Breast epithelium (tissue), 4 donors: ENCODE data around the gene MATN4. TPM values are rescaled to one million over a fixed set of nuclear protein-coding genes. Genes with fewer than 3 reads are reported as not detected.

Source experiments
- DNase-seq, 2 donors: peaks; one replicate each; pipeline ENCODE4 v3.0.0-alpha.2; 2019; ENCODE audit warnings: low spot score in 2 of 2
- H3K27ac ChIP-seq, 2 donors: fragments of 200-600 bp; sonication (generic) in 1 of 2; one replicate each; pipeline ENCODE4 v1.5.1; 2016 to 2019; ENCODE audit warnings: mild to moderate bottlenecking in 1 of 2
- H3K27me3 ChIP-seq, 2 donors: fragments of 200-600 bp; sonication (generic) in 1 of 2; one replicate each; pipeline versions ENCODE4 v1.5.1 to v1.6.0; 2017 to 2019; ENCODE audit warnings: control low read depth in 1 of 2, mild to moderate bottlenecking in 1 of 2
- H3K36me3 ChIP-seq: fragments of 200-600 bp; one replicate; pipeline ENCODE4 v1.5.1; 2019
- H3K4me1 ChIP-seq, 2 donors: fragments of 200-600 bp; sonication (generic); one replicate each; pipeline ENCODE4 v1.5.1; 2016 to 2019; ENCODE audit warnings: control low read depth in 1 of 2
- H3K4me3 ChIP-seq, 3 donors: fragments of 200-600 bp; sonication (generic); 1 replicate in 2 of 3; 2 replicates in 1 of 3; pipeline ENCODE4 v1.5.1; 2016 to 2019; ENCODE audit warnings: mild to moderate bottlenecking in 3 of 3, moderate library complexity in 2 of 3
- H3K9me3 ChIP-seq, 2 donors: fragments of 200-600 bp; sonication (generic) in 1 of 2; one replicate each; pipeline ENCODE4 v1.5.1; 2016 to 2019; ENCODE audit warnings: control low read depth in 1 of 2
- POLR2A ChIP-seq: fragments of 450-650 bp; IDR thresholded peaks from one replicate; pipeline ENCODE4 v1.6.1; 2016; ENCODE audit warnings: antibody characterized with exemption, mild to moderate bottlenecking, moderate library complexity
- POLR2AphosphoS5 ChIP-seq, 3 donors: sonication (generic); formaldehyde crosslinking; IDR thresholded peaks; one replicate each; pipeline ENCODE4 v1.6.1; 2017; ENCODE audit warnings: antibody characterized with exemption in 3 of 3
- intact Hi-C: fragments of 100-400 bp; cut with DNase I; formaldehyde crosslinking; loops from one replicate; pipeline ENCODE4 v1.15.1; 2023; ENCODE audit warnings: low total_unique reads
- total RNA-seq, 3 donors: library from RNA; depleted of rRNA; stranded (reverse); fragments of >200 nt; gene quantifications; one replicate each; pipeline ENCODE4 v1.1.0, GENCODE V29; 2016
- TF ChIP-seq, protein P1 (sequence below), 3 donors: fragments of 450-650 bp; IDR thresholded peaks; one replicate each; pipeline ENCODE4 v1.5.1; 2016 to 2017; ENCODE audit warnings: antibody characterized with exemption in 3 of 3, mild to moderate bottlenecking in 3 of 3, moderate library complexity in 3 of 3

The MATN4 gene
- total RNA-seq, 3 donors from 2014 or later: 0.33 to 1.6 TPM; not detected in 1

DNA sequence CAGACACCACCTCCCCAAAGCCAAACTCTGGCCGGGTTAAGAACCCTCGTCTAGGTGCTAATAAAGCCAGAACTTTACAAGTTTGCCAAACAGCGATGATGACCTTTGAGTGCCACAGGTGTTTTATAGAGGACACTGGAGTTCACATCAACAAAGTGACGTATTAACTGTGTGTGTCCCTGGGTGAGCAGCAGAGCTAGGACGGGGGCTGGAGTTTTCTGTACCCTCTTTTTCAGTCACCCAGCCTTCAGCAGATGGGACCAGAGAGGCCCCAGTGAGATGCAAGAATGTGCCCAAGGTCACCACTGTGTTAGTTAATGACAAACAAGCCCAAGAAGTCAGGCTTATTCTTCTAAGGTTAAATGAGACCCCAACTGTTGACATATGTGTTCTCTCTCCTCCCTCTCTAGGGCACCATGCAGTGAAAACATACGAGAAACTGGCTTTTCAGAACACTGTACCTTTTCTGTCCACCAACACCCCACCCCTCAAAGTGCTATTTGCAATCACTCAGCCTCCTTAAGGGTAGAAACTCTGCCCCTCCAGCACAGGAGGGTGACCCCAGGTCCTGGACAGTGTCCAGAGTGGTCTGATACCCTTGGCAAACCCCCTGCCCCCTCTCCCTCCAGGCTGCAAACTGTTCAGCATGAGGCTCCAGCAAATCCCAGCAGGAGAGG is 34.9 kb upstream of the MATN4 start:
- TF ChIP-seq, protein P1, sequence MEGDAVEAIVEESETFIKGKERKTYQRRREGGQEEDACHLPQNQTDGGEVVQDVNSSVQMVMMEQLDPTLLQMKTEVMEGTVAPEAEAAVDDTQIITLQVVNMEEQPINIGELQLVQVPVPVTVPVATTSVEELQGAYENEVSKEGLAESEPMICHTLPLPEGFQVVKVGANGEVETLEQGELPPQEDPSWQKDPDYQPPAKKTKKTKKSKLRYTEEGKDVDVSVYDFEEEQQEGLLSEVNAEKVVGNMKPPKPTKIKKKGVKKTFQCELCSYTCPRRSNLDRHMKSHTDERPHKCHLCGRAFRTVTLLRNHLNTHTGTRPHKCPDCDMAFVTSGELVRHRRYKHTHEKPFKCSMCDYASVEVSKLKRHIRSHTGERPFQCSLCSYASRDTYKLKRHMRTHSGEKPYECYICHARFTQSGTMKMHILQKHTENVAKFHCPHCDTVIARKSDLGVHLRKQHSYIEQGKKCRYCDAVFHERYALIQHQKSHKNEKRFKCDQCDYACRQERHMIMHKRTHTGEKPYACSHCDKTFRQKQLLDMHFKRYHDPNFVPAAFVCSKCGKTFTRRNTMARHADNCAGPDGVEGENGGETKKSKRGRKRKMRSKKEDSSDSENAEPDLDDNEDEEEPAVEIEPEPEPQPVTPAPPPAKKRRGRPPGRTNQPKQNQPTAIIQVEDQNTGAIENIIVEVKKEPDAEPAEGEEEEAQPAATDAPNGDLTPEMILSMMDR (IDR thresholded peaks at IDR 0.05): no peak
- TF ChIP-seq POLR2A (no peak), POLR2AphosphoS5 (IDR thresholded peaks at IDR 0.05) (peak in 1 of 3 donors; percentile 26)
- H3K27me3 ChIP-seq: no peaks in the 10 kb centered on the region
- H3K9me3 ChIP-seq: no peaks in the 10 kb centered on the region
- no peaks in the 10 kb centered on the region for H3K36me3 ChIP-seq
- DNase-seq: peak in 1 of 2 donors; percentile 59
- H3K27ac ChIP-seq: peak overlapping the region; percentile 97 to 99
- H3K4me1 ChIP-seq: peaks cover 16 to 54% of the 10 kb centered on the region in 2 donors
- intact Hi-C loops: loop anchor here (10.0 kb wide), 1 partner anchor 1342 kb away; the partner anchor contains the start of gene TP53RK
- H3K4me3 ChIP-seq: peak overlapping the region in 2 of 3 donors; percentile 82 to 96

DNA sequence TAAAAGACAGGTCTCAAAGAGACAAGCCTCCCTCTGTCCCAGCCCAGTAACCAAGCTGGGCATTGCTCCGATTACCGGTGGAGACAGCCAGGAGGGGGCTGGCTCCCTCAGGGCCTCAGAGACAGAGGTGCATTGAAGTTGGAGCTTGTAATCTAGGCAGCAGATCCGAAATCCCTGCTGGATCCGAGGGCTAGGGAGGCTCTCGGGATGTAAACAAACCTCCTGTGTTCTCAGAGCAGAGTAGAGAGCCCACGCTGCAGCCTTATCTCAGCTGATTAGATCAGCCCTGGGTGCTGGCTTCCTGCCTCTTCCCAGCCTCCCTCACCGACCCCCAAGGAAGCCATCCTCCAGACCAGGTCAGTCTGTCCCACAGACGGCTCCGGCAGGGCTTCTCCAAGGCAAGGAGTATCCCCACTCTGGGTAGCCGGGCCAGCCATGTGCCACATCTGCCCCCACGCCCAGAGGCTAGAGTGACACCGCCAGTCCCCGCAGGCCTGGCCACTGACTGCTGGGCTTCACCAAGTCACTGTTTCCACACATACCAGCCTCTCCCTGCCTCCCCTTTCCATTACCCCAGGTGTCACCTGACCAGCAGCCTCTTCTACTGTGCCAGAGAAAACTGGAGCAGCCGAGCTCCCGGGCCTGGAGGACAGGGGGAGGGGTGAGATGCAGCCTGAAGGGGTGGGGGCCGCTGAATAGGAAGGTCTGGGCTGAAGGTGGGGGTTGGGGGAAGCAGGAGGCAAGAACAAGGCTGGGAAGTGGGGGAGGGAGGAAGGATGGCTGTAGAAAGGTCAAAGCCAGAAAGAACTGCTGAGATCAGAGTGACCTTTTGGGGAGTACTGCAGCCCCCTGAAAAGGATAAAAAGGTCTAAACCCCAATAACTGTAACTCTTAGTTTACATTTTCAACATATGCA is 34.1 kb upstream of the MATN4 start:
- Histone ChIP-seq H3K36me3 (no peaks in the 10 kb centered on the region), H3K27me3 (no peaks in the 10 kb centered on the region), H3K4me3 (peak overlapping the region in 2 of 3 donors; percentile 82 to 96), H3K9me3 (no peaks in the 10 kb centered on the region), H3K27ac (peak overlapping the region; percentile 97 to 99), H3K4me1 (peaks cover 22 to 62% of the 10 kb centered on the region in 2 donors)
- intact Hi-C loops: loop anchor here (10.0 kb wide), 1 partner anchor 1343 kb away; the partner anchor contains the start of gene TP53RK
- TF ChIP-seq POLR2AphosphoS5 (IDR thresholded peaks at IDR 0.05) (peak; percentile 57 to 85 (median 83)), POLR2A (peak; percentile 50)
- TF ChIP-seq, protein P1 (IDR thresholded peaks at IDR 0.05): no peak
- peak; percentile 87 to 89 for DNase-seq

DNA sequence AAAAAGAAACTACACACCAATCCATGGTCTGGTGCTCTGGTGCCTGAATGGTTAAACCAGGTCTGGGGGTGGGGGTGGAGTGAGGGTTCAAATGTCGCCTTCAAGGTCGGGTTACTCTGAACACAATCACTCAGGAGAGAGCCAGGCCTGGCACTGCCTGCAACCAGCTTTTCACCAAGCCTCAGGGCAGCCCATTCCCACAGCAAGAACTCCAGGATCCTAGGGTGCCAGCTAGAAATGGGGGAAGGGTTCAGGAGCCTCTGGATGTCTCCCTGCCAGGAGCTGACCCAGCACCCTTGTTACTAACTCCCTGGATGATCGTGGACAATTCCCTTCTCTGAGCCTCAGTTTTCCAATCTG is 33.5 kb upstream of the MATN4 start:
- TF ChIP-seq POLR2AphosphoS5 (IDR thresholded peaks at IDR 0.05) (no peak), POLR2A (no peak)
- TF ChIP-seq, protein P1 (IDR thresholded peaks at IDR 0.05): no peak
- no peak for DNase-seq
- Histone ChIP-seq H3K9me3 (no peaks in the 10 kb centered on the region), H3K36me3 (no peaks in the 10 kb centered on the region), H3K4me3 (peak overlapping the region in 2 of 3 donors; percentile 82 to 96), H3K4me1 (peaks cover 25 to 68% of the 10 kb centered on the region in 2 donors), H3K27me3 (no peaks in the 10 kb centered on the region), H3K27ac (peak overlapping the region; percentile 97 to 99)
- intact Hi-C loops: loop anchor here (10.0 kb wide), 1 partner anchor 1343 kb away; the partner anchor contains the start of gene TP53RK

DNA sequence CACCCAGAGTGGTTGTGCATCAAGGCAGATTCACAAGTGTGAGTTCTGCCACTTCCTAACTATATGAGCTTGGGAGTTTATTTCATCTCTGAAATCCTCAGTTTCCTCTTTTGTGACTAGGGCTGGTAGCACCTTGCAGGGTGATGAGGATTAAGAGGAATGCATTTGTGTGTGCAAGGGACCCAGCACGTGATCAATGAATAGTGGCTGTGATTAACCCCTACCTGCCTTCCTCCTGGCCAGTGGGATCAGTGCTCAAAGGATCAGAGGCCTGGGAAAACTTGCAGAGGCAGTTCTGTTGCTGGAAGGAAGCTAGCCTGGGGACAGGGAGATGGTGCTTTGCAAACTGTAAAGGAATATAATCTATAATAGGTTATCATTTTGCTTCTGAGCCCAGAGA is 32.9 kb upstream of the MATN4 start:
- TF ChIP-seq POLR2AphosphoS5 (IDR thresholded peaks at IDR 0.05): peak in 1 of 3 donors; percentile 3
- TF ChIP-seq, protein P1 (IDR thresholded peaks at IDR 0.05): no peak
- intact Hi-C loops: loop anchor here (10.0 kb wide), 1 partner anchor 1344 kb away; the partner anchor contains the start of gene TP53RK
- Histone ChIP-seq H3K4me1 (peaks cover 26 to 71% of the 10 kb centered on the region in 2 donors), H3K36me3 (no peaks in the 10 kb centered on the region), H3K9me3 (no peaks in the 10 kb centered on the region), H3K4me3 (peak overlapping the region in 1 of 3 donors; percentile 96), H3K27ac (peak overlapping the region; percentile 97 to 99), H3K27me3 (no peaks in the 10 kb centered on the region)
- no peak for DNase-seq
